Trophoblast cell (in vitro differentiated cells and primary cell): ENCODE results near the gene ZNF667.

ENCODE experiments used
- DNase-seq, 2 donors: peaks; one replicate each; pipeline ENCODE4 v3.0.0-alpha.2; 2016
- H2AFZ ChIP-seq: 2 replicates; pipeline ENCODE4 v1.6.1; 2013; ENCODE audit warnings: low read length, moderate library complexity, mild to moderate bottlenecking; ENCODE audit not compliant: insufficient read depth, poor library complexity
- H2AK5ac ChIP-seq: 2 replicates; pipeline ENCODE4 v1.6.1; 2013; ENCODE audit warnings: mild to moderate bottlenecking, low read length
- H2BK120ac ChIP-seq: 2 replicates; pipeline ENCODE4 v1.6.1; 2013; ENCODE audit warnings: low read length, mild to moderate bottlenecking, moderate library complexity; ENCODE audit not compliant: insufficient read depth, poor library complexity
- H2BK12ac ChIP-seq: 2 replicates; pipeline ENCODE4 v1.6.1; 2013; ENCODE audit warnings: mild to moderate bottlenecking, low read length, moderate library complexity
- H2BK5ac ChIP-seq: 2 replicates; pipeline ENCODE4 v1.6.1; 2013; ENCODE audit warnings: low read length, low read depth, moderate library complexity, mild to moderate bottlenecking; ENCODE audit not compliant: poor library complexity
- H3K14ac ChIP-seq: 2 replicates; pipeline ENCODE4 v1.6.1; 2013; ENCODE audit warnings: mild to moderate bottlenecking, low read length
- H3K18ac ChIP-seq: 2 replicates; pipeline ENCODE4 v1.6.1; 2013; ENCODE audit warnings: mild to moderate bottlenecking, low read length
- H3K23ac ChIP-seq: 2 replicates; pipeline ENCODE4 v1.6.1; 2013; ENCODE audit warnings: low read length
- H3K27ac ChIP-seq: 2 replicates; pipeline ENCODE4 v1.5.1; 2013; ENCODE audit warnings: low read depth, mild to moderate bottlenecking, inconsistent platforms, low read length, moderate library complexity
- H3K27me3 ChIP-seq: 2 replicates; pipeline ENCODE4 v1.6.1; 2013; ENCODE audit warnings: inconsistent platforms, mild to moderate bottlenecking, low read length, moderate library complexity; ENCODE audit not compliant: insufficient read depth
- H3K36me3 ChIP-seq, 2 experiments: 1 replicate in 1 of 2; 2 replicates in 1 of 2; pipeline ENCODE4 v1.6.1; 2013; ENCODE audit warnings: low read length in 2 of 2, mild to moderate bottlenecking in 2 of 2, moderate library complexity in 1 of 2; ENCODE audit not compliant: insufficient read depth in 2 of 2, control insufficient read depth in 1 of 2
- H3K4ac ChIP-seq: 2 replicates; pipeline ENCODE4 v1.6.1; 2013; ENCODE audit warnings: low read depth, mild to moderate bottlenecking, low read length, moderate library complexity
- H3K4me1 ChIP-seq, 2 experiments: 1 replicate in 1 of 2; 2 replicates in 1 of 2; pipeline ENCODE4 v1.6.1; 2013; ENCODE audit warnings: low read length in 2 of 2, mild to moderate bottlenecking in 2 of 2, moderate library complexity in 1 of 2; ENCODE audit not compliant: insufficient read depth in 2 of 2, control insufficient read depth in 1 of 2
- H3K4me2 ChIP-seq: 2 replicates; pipeline ENCODE4 v1.6.1; 2013; ENCODE audit warnings: inconsistent platforms, mild to moderate bottlenecking, low read length, moderate library complexity
- H3K4me3 ChIP-seq: 2 replicates; pipeline ENCODE4 v1.5.1; 2013; ENCODE audit warnings: mild to moderate bottlenecking, low read depth, low read length, inconsistent platforms
- H3K79me1 ChIP-seq: one replicate; pipeline ENCODE4 v1.6.1; 2013; ENCODE audit warnings: low read length
- H3K79me2 ChIP-seq: 2 replicates; pipeline ENCODE4 v1.6.1; 2013; ENCODE audit warnings: low read length, mild to moderate bottlenecking; ENCODE audit not compliant: control insufficient read depth, insufficient read depth, poor library complexity
- H3K9ac ChIP-seq: 2 replicates; pipeline ENCODE4 v1.6.1; 2013; ENCODE audit warnings: mild to moderate bottlenecking, low read length
- H3K9me3 ChIP-seq: 2 replicates; pipeline ENCODE4 v1.6.1; 2013; ENCODE audit warnings: low read depth, mild to moderate bottlenecking, control low read depth, inconsistent platforms, low read length; ENCODE audit not compliant: insufficient read depth
- H4K12ac ChIP-seq: 2 replicates; pipeline ENCODE4 v1.6.1; 2013; ENCODE audit warnings: low read depth, mild to moderate bottlenecking, low read length, moderate library complexity
- H4K8ac ChIP-seq: 2 replicates; pipeline ENCODE4 v1.6.1; 2013; ENCODE audit warnings: low read depth, mild to moderate bottlenecking, low read length, moderate library complexity
- H4K91ac ChIP-seq: one replicate; pipeline ENCODE4 v1.6.1; 2013; ENCODE audit warnings: low read depth, mild to moderate bottlenecking, low read length, moderate library complexity
- WGBS: extraction: QIAGEN DNeasy Blood & Tissue Kit; methylation state at CpG from one replicate; pipeline ENCODE4 v1.1.7; 2013; ENCODE audit warnings: missing lambda C conversion rate; ENCODE audit not compliant: insufficient read length, insufficient coverage; ENCODE audit errors: extremely low coverage; 5-methylcytosine and 5-hydroxymethylcytosine counted together

ZNF667 gene

GRCh38 chr19:56504581-56504980 lies 27.4 kb upstream of the ZNF667 start:
- Histone ChIP-seq H3K4me1 (peaks cover 3 to 8% of the 10 kb centered on the region in 2 experiments), H4K12ac (no peak overlapping the region), H3K27ac (no peak overlapping the region), H3K9me3 (peaks cover 2% of the 10 kb centered on the region), H3K79me2 (peaks cover 5% of the 10 kb centered on the region), H3K9ac (no peak overlapping the region), H2BK120ac (no peak overlapping the region), H3K79me1 (peaks cover 2% of the 10 kb centered on the region), H3K4ac (no peak overlapping the region), H2BK5ac (no peak overlapping the region), H3K14ac (no peak overlapping the region), H2BK12ac (no peak overlapping the region), H3K4me2 (no peak overlapping the region), H3K27me3 (no peaks in the 10 kb centered on the region), H3K23ac (no peak overlapping the region), H2AK5ac (no peak overlapping the region), H3K18ac (no peak overlapping the region), H2AFZ (no peak overlapping the region), H4K91ac (no peak overlapping the region), H3K4me3 (no peak overlapping the region), H3K36me3 (no peaks in the 10 kb centered on the region), H4K8ac (no peak overlapping the region)
- no CpG with 5 or more reads among the region's 2 CpGs for WGBS
- no peak for DNase-seq

- Histone ChIP-seq H4K12ac (no peak overlapping the region), H4K91ac (no peak overlapping the region), H4K8ac (no peak overlapping the region), H2AK5ac (no peak overlapping the region), H3K27ac (peak overlapping the region; percentile 72), H3K14ac (no peak overlapping the region), H2BK12ac (no peak overlapping the region), H3K4ac (no peak overlapping the region), H3K79me1 (no peaks in the 10 kb centered on the region), H2BK5ac (no peak overlapping the region), H2BK120ac (no peak overlapping the region), H3K27me3 (no peaks in the 10 kb centered on the region), H3K23ac (no peak overlapping the region), H3K4me2 (no peak overlapping the region), H3K79me2 (no peaks in the 10 kb centered on the region), H3K18ac (no peak overlapping the region), H3K4me3 (no peak overlapping the region), H3K9ac (no peak overlapping the region), H2AFZ (no peak overlapping the region), H3K9me3 (peaks cover 6% of the 10 kb centered on the region), H3K36me3 (peaks cover 2 to 5% of the 10 kb centered on the region in 2 experiments), H3K4me1 (peaks cover 2 to 6% of the 10 kb centered on the region in 2 experiments)
- no peak for DNase-seq
- no CpG with 5 or more reads among the region's 3 CpGs for WGBS
Observed at GRCh38 chr19:56491399-56491798, 14.3 kb upstream of the ZNF667 start.

- DNase-seq = peak; percentile 52 to 87
Observed at GRCh38 chr19:56477429-56478338, 539 bp upstream of the ZNF667 start.

GRCh38 chr19:56476093-56476492 lies 1.1 kb downstream of the ZNF667 start:
- H3K23ac ChIP-seq = no peak overlapping the region
- no peak overlapping the region for H2AK5ac ChIP-seq
- no peak overlapping the region for H4K8ac ChIP-seq
- peaks cover 13% of the 10 kb centered on the region for H3K79me1 ChIP-seq
- peaks cover 0 to 2% of the 10 kb centered on the region in 2 experiments for H3K36me3 ChIP-seq
- no CpG with 5 or more reads among the region's 10 CpGs for WGBS
- no peak overlapping the region for H3K18ac ChIP-seq
- H2AFZ ChIP-seq = no peak overlapping the region
- H3K14ac ChIP-seq = no peak overlapping the region
- H3K9ac ChIP-seq = no peak overlapping the region
- H3K4me2 ChIP-seq = peak overlapping the region; percentile 92
- H2BK5ac ChIP-seq = no peak overlapping the region
- no peak overlapping the region for H3K4ac ChIP-seq
- no peak overlapping the region for H4K12ac ChIP-seq
- H3K4me1 ChIP-seq = peaks cover 5 to 10% of the 10 kb centered on the region in 2 experiments
- no peak overlapping the region for H2BK12ac ChIP-seq
- H3K4me3 ChIP-seq = no peak overlapping the region
- no peak for DNase-seq
- no peak overlapping the region for H4K91ac ChIP-seq
- peaks cover 11% of the 10 kb centered on the region for H3K79me2 ChIP-seq
- H3K27ac ChIP-seq = no peak overlapping the region
- no peak overlapping the region for H2BK120ac ChIP-seq
- H3K27me3 ChIP-seq = no peaks in the 10 kb centered on the region
- peaks cover 3% of the 10 kb centered on the region for H3K9me3 ChIP-seq

More at GRCh38 chr19:56477429-56478338, 539 bp upstream of the ZNF667 start:
- no peak overlapping the region for H3K23ac ChIP-seq
- peaks cover 3% of the 10 kb centered on the region for H3K9me3 ChIP-seq
- H3K79me2 ChIP-seq = peaks cover 11% of the 10 kb centered on the region
- H3K14ac ChIP-seq = peak overlapping the region; percentile 50
- peak overlapping the region; percentile 100 for H3K4me3 ChIP-seq
- H3K4me2 ChIP-seq = peak overlapping the region; percentile 92
- peak overlapping the region; percentile 60 for H4K91ac ChIP-seq
- H3K36me3 ChIP-seq = no peaks in the 10 kb centered on the region
- peak overlapping the region; percentile 59 for H2BK5ac ChIP-seq
- no CpG with 5 or more reads among the region's 80 CpGs for WGBS
- H4K12ac ChIP-seq = peak overlapping the region; percentile 67
- H2AFZ ChIP-seq = peak overlapping the region; percentile 96
- peak overlapping the region; percentile 17 for H3K4ac ChIP-seq
- peak overlapping the region; percentile 43 for H2BK120ac ChIP-seq
- peaks cover 5 to 10% of the 10 kb centered on the region in 2 experiments for H3K4me1 ChIP-seq
- no peak overlapping the region for H2BK12ac ChIP-seq
- H4K8ac ChIP-seq = peak overlapping the region; percentile 90
- H3K18ac ChIP-seq = peak overlapping the region; percentile 68
- peaks cover 13% of the 10 kb centered on the region for H3K79me1 ChIP-seq
- H3K27me3 ChIP-seq = no peaks in the 10 kb centered on the region
- H3K27ac ChIP-seq = no peak overlapping the region
- H3K9ac ChIP-seq = peak overlapping the region; percentile 81
- H2AK5ac ChIP-seq = no peak overlapping the region
